Mesothelial cell of epicardium (in vitro differentiated cells): ENCODE results near the gene CTAG1B. TPM values are rescaled to one million over a fixed set of nuclear protein-coding genes. Genes with fewer than 3 reads are reported as not detected.
"Not testable (repeated sequence)": the region's sequence is repeated elsewhere in the genome, so short reads cannot be mapped to it uniquely, and the experiment has no call there.

Source experiments
- DNase-seq, 2 experiments: peaks; one replicate each; pipeline ENCODE4 v3.0.0; 2021; ENCODE audit warnings: low spot score in 2 of 2; ENCODE audit not compliant: unreplicated experiment in 2 of 2
- H3K27ac Mint-ChIP-seq: 2 replicates; pipeline ENCODE4 v1.8.0; 2021; ENCODE audit warnings: mixed read lengths
- H3K27me3 Mint-ChIP-seq: 2 replicates; pipeline ENCODE4 v1.8.0; 2021; ENCODE audit warnings: low read depth, mixed read lengths
- H3K36me3 Mint-ChIP-seq: 2 replicates; pipeline ENCODE4 v1.8.0; 2021; ENCODE audit warnings: mixed read lengths
- H3K4me1 Mint-ChIP-seq: 2 replicates; pipeline ENCODE4 v1.8.0; 2021; ENCODE audit warnings: mixed read lengths
- H3K4me3 Mint-ChIP-seq: 2 replicates; pipeline ENCODE4 v1.8.0; 2021; ENCODE audit warnings: mild to moderate bottlenecking, moderate library complexity, mixed read lengths
- H3K9me3 Mint-ChIP-seq: 2 replicates; pipeline ENCODE4 v1.8.0; 2021; ENCODE audit warnings: mixed read lengths
- CTCF ChIP-seq: fragments of 200-600 bp; sonication (generic); IDR thresholded peaks from one replicate; pipeline ENCODE4 v1.5.0; 2021; ENCODE audit warnings: antibody characterized with exemption; ENCODE audit not compliant: unreplicated experiment
- total RNA-seq: library from RNA; stranded (reverse); gene quantifications from 3 replicates; pipeline ENCODE4 v1.2.1, GENCODE V29; 2021

Gene CTAG1B
- total RNA-seq, 1 donor from 2014 or later: not detected

- Mint-ChIP-seq H3K36me3 (no peaks in the 10 kb centered on the region), H3K27me3 (no peaks in the 10 kb centered on the region), H3K27ac (no peak overlapping the region), H3K4me1 (no peaks in the 10 kb centered on the region), H3K4me3 (no peak overlapping the region), H3K9me3 (peaks cover 4% of the 10 kb centered on the region)
- no peak for DNase-seq
- no peak for TF ChIP-seq CTCF
Measured at GRCh38 chrX:154653048-154653401, 33.9 kb upstream of the CTAG1B start.

GRCh38 chrX:154652311-154653047 is 33.4 kb upstream of the CTAG1B start:
- no peak overlapping the region for H3K4me3 Mint-ChIP-seq
- H3K4me1 Mint-ChIP-seq: no peaks in the 10 kb centered on the region
- TF ChIP-seq CTCF: no peak
- DNase-seq: no peak
- no peaks in the 10 kb centered on the region for H3K27me3 Mint-ChIP-seq
- H3K36me3 Mint-ChIP-seq: no peaks in the 10 kb centered on the region
- H3K27ac Mint-ChIP-seq: no peak overlapping the region
- peaks cover 4% of the 10 kb centered on the region for H3K9me3 Mint-ChIP-seq

- Mint-ChIP-seq H3K4me1 (no peaks in the 10 kb centered on the region), H3K27ac (no peak overlapping the region), H3K36me3 (no peaks in the 10 kb centered on the region), H3K4me3 (no peak overlapping the region), H3K27me3 (no peaks in the 10 kb centered on the region), H3K9me3 (peaks cover 4% of the 10 kb centered on the region)
- no peak for DNase-seq
- no peak for TF ChIP-seq CTCF
Measured at GRCh38 chrX:154650221-154650510, 31.1 kb upstream of the CTAG1B start.

- Mint-ChIP-seq H3K27me3 (no peaks in the 10 kb centered on the region), H3K9me3 (no peaks in the 10 kb centered on the region), H3K27ac (no peak overlapping the region), H3K4me3 (no peak overlapping the region), H3K36me3 (no peaks in the 10 kb centered on the region), H3K4me1 (no peaks in the 10 kb centered on the region)
- DNase-seq: no peak
- no peak for TF ChIP-seq CTCF
Measured at GRCh38 chrX:154649503-154650220, 30.6 kb upstream of the CTAG1B start.

- no peak overlapping the region for H3K27ac Mint-ChIP-seq
- H3K4me1 Mint-ChIP-seq: no peaks in the 10 kb centered on the region
- H3K36me3 Mint-ChIP-seq: no peaks in the 10 kb centered on the region
- H3K9me3 Mint-ChIP-seq: no peaks in the 10 kb centered on the region
- DNase-seq: no peak
- no peak overlapping the region for H3K4me3 Mint-ChIP-seq
- no peak for TF ChIP-seq CTCF
- H3K27me3 Mint-ChIP-seq: no peaks in the 10 kb centered on the region
Measured at GRCh38 chrX:154648931-154649330, 29.8 kb upstream of the CTAG1B start.

GRCh38 chrX:154645745-154646378 is 26.8 kb upstream of the CTAG1B start:
- H3K9me3 Mint-ChIP-seq, H3K4me3 Mint-ChIP-seq, H3K27me3 Mint-ChIP-seq, H3K4me1 Mint-ChIP-seq, H3K36me3 Mint-ChIP-seq, H3K27ac Mint-ChIP-seq, DNase-seq: not testable (repeated sequence)

- H3K36me3 Mint-ChIP-seq, H3K9me3 Mint-ChIP-seq, H3K4me1 Mint-ChIP-seq, H3K27me3 Mint-ChIP-seq, DNase-seq, H3K27ac Mint-ChIP-seq, H3K4me3 Mint-ChIP-seq: not testable (repeated sequence)
Measured at GRCh38 chrX:154643708-154644107, 24.6 kb upstream of the CTAG1B start.

- H3K27me3 Mint-ChIP-seq, H3K36me3 Mint-ChIP-seq, DNase-seq, H3K4me3 Mint-ChIP-seq, H3K4me1 Mint-ChIP-seq, H3K27ac Mint-ChIP-seq, H3K9me3 Mint-ChIP-seq: not testable (repeated sequence)
Measured at GRCh38 chrX:154641740-154642139, 22.7 kb upstream of the CTAG1B start.

GRCh38 chrX:154633661-154634060 is 14.6 kb upstream of the CTAG1B start:
- not testable (repeated sequence) for DNase-seq, H3K4me3 Mint-ChIP-seq, H3K27ac Mint-ChIP-seq, H3K9me3 Mint-ChIP-seq, H3K36me3 Mint-ChIP-seq, H3K27me3 Mint-ChIP-seq, H3K4me1 Mint-ChIP-seq
